K562 (cell line): Measurements from ENCODE around the gene SLC7A8. TPM values are rescaled to one million over a fixed set of nuclear protein-coding genes. Genes with fewer than 3 reads are reported as not detected.
A peak's percentile ranks its signal among the peaks of the same experiment; 100 is the strongest.

Source experiments
- ADNP ChIP-seq: fragments of 200-800 bp; sonication (Bioruptor generic); IDR thresholded peaks from 2 replicates; pipeline ENCODE4 v1.6.1; 2016; ENCODE audit warnings: missing genetic modification characterization, missing compliant biosample characterization
- ATF7 ChIP-seq: fragments of 450-650 bp; IDR thresholded peaks from 2 replicates; pipeline ENCODE4 v1.7.1; 2014; ENCODE audit warnings: mild to moderate bottlenecking, moderate library complexity
- BCOR ChIP-seq: fragments of 450-650 bp; IDR thresholded peaks from 2 replicates; pipeline ENCODE4 v1.6.1; 2016
- JUND ChIP-seq, 2 experiments: IDR thresholded peaks; 2 replicates in 1 of 2; 3 replicates in 1 of 2; pipeline ENCODE4 v1.6.1; 2011; ENCODE audit warnings: borderline replicate concordance in 2 of 2, low read depth in 2 of 2, low read length in 2 of 2, improper control_type of control experiment in 1 of 2, missing biosample characterization in 1 of 2, missing genetic modification characterization in 1 of 2, missing genetic modification reagents in 1 of 2
- NR3C1 ChIP-seq: sonication (generic); formaldehyde crosslinking; IDR thresholded peaks from 2 replicates; pipeline ENCODE4 v1.8.1; 2022; ENCODE audit warnings: missing genetic modification reagents
- SMAD4 ChIP-seq: fragments of 250-450 bp; sonication (Bioruptor Pico); conservative IDR thresholded peaks from 2 replicates; pipeline ENCODE4 v1.8.0; 2021; ENCODE audit warnings: inconsistent platforms, mild to moderate bottlenecking, moderate library complexity
- TAL1 ChIP-seq: fragments of 450-650 bp; IDR thresholded peaks from 2 replicates; pipeline ENCODE4 v1.6.1; 2016; ENCODE audit warnings: mild to moderate bottlenecking
- ZNF134 ChIP-seq: fragments of 250-450 bp; sonication (Bioruptor Pico); conservative IDR thresholded peaks from 2 replicates; pipeline ENCODE4 v1.4.0; 2020
- ZNF23 ChIP-seq: fragments of 250-450 bp; sonication (Bioruptor Pico); IDR thresholded peaks from 2 replicates; pipeline ENCODE4 v1.4.0; 2020; ENCODE audit warnings: mild to moderate bottlenecking
- ZNF76 ChIP-seq: fragments of 250-450 bp; sonication (Bioruptor Pico); IDR thresholded peaks from 2 replicates; pipeline ENCODE4 v1.4.0; 2020; ENCODE audit warnings: mild to moderate bottlenecking, moderate library complexity, borderline replicate concordance
- ZNF780A ChIP-seq: fragments of 250-450 bp; sonication (Bioruptor Pico); IDR thresholded peaks from 2 replicates; pipeline ENCODE4 v1.5.0; 2021; ENCODE audit warnings: mild to moderate bottlenecking
- ZSCAN32 ChIP-seq: fragments of 450-650 bp; formaldehyde crosslinking; IDR thresholded peaks from 2 replicates; pipeline ENCODE4 v1.4.0; 2020; ENCODE audit warnings: mild to moderate bottlenecking, moderate library complexity
- polyA plus RNA-seq, 8 experiments: library from polyadenylated mRNA; depleted of rRNA in 4 of 8; stranded (reverse) in 5 of 8; unstranded in 3 of 8; fragments of >200 nt; fragmentation: Nextera tagmentation in 2 of 8; fragmentation: Illumina TruSeq in 1 of 8; extraction: Ambion mirVana in 2 of 8; extraction: Trizol in 1 of 8; gene quantifications; 2 replicates each; pipeline versions ENCODE4 v1.2.1 to v1.2.3, GENCODE V29; 2011 to 2014; ENCODE audit warnings: inconsistent platforms in 1 of 8, missing spikeins in 1 of 8
- total RNA-seq, 7 experiments: library from RNA; depleted of rRNA in 6 of 7; stranded (reverse); fragments of >200 nt in 6 of 7; fragmentation: Illumina TruSeq in 2 of 7; extraction: Trizol in 2 of 7; gene quantifications; 2 replicates each; pipeline versions ENCODE4 v1.2.1 to v1.2.3, GENCODE V29; 2011 to 2021; ENCODE audit warnings: low replicate concordance in 1 of 7
- TF ChIP-seq, protein P1 (sequence below), 2 experiments: fragments of 150-350 bp in 1 of 2; IDR thresholded peaks; 2 replicates each; pipeline ENCODE4 v1.6.1; 2012 to 2016; ENCODE audit warnings: low read depth in 2 of 2, low read length in 2 of 2, mild to moderate bottlenecking in 1 of 2, moderate library complexity in 1 of 2
- TF ChIP-seq, protein P2 (sequence below), 2 experiments: fragments of 450-650 bp; IDR thresholded peaks; 2 replicates each; pipeline ENCODE4 v1.6.1; 2016; ENCODE audit warnings: mild to moderate bottlenecking in 2 of 2, borderline replicate concordance in 1 of 2, low read depth in 1 of 2, moderate library complexity in 1 of 2
- TF ChIP-seq, protein P3 (sequence below): fragments of 250-450 bp; sonication (Bioruptor Pico); IDR thresholded peaks from 2 replicates; pipeline ENCODE4 v1.8.0; 2022; ENCODE audit warnings: moderate library complexity, mild to moderate bottlenecking, inconsistent platforms

SLC7A8 gene
- total and polyA plus RNA-seq, 9 of the 15 experiments (the other 6 are each of a cell fraction or from before 2014, with no cell fraction given) = 2.0 to 33.0 (median 6.0) TPM

DNA sequence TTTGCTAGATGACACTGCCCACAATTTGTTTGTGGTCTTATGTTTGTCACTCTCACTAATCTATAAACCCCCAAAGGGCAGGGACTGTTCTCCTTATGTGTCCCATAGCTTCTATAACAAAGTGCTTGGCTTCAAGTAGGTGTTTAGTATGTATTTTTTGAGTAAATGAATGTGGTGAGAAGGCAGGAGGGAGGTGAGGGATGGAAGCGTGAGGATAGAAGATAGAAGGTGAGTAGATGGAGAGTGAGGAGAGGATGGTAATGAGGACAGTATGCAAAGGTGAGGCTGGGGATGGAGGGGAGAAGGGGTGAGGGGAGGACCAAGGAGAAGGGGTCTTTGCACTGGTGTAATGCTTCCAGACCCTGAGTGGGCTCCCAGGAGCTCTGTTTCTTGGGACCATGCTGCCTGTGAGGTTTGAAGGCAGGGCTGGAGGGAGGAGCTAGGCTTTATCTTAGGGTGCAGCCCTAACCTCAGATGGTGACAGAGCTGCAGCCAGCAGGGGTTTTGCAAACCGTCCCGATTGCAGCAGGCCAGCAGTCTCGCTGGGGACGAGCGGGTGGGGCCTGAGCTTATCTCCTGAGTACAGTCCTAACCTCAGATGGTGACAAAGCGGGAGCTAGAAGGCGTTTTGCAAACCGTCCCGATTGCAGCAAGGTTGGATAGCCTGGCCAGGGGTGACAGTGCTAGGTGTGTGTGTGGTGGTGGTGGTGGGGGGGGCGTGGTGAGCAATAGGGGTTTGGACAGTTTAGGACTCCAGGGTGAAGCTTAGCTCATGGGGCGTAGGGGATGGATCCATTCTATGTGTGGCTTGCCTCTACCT, 70.9 kb downstream of the SLC7A8 start (continued):
- TF ChIP-seq ADNP (tag) (no peak), ZNF780A (no peak), ZNF23 (no peak), JUND (IDR thresholded peaks at IDR 0.05; ENCODE audit: borderline replicate concordance, low read depth, low read length) (peak; percentile 88), JUND (tag; IDR thresholded peaks at IDR 0.05; ENCODE audit: borderline replicate concordance, low read depth, low read length) (peak; percentile 80; the same call in 1 of the 3 replicates), NR3C1 (CRISPR knock-in tag) (no peak), ZNF134 (CRISPR knock-in tag) (0 out of 2 replicates have a peak, but pooled peaks have one; percentile 38), ZNF76 (CRISPR knock-in tag) (no peak), ZSCAN32 (CRISPR knock-in tag) (no peak), SMAD4 (peak; percentile 96), BCOR (peak; percentile 86), TAL1 (peak; percentile 98), ATF7 (peak; percentile 88)
- TF ChIP-seq, protein P1, sequence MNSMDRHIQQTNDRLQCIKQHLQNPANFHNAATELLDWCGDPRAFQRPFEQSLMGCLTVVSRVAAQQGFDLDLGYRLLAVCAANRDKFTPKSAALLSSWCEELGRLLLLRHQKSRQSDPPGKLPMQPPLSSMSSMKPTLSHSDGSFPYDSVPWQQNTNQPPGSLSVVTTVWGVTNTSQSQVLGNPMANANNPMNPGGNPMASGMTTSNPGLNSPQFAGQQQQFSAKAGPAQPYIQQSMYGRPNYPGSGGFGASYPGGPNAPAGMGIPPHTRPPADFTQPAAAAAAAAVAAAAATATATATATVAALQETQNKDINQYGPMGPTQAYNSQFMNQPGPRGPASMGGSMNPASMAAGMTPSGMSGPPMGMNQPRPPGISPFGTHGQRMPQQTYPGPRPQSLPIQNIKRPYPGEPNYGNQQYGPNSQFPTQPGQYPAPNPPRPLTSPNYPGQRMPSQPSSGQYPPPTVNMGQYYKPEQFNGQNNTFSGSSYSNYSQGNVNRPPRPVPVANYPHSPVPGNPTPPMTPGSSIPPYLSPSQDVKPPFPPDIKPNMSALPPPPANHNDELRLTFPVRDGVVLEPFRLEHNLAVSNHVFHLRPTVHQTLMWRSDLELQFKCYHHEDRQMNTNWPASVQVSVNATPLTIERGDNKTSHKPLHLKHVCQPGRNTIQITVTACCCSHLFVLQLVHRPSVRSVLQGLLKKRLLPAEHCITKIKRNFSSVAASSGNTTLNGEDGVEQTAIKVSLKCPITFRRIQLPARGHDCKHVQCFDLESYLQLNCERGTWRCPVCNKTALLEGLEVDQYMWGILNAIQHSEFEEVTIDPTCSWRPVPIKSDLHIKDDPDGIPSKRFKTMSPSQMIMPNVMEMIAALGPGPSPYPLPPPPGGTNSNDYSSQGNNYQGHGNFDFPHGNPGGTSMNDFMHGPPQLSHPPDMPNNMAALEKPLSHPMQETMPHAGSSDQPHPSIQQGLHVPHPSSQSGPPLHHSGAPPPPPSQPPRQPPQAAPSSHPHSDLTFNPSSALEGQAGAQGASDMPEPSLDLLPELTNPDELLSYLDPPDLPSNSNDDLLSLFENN (IDR thresholded peaks at IDR 0.05; ENCODE audit: low read depth in 2 of 2, low read length in 2 of 2) = peak in 1 of 2 experiments; percentile 96; a peak in 2 of 4 replicates
- TF ChIP-seq, protein P2, sequence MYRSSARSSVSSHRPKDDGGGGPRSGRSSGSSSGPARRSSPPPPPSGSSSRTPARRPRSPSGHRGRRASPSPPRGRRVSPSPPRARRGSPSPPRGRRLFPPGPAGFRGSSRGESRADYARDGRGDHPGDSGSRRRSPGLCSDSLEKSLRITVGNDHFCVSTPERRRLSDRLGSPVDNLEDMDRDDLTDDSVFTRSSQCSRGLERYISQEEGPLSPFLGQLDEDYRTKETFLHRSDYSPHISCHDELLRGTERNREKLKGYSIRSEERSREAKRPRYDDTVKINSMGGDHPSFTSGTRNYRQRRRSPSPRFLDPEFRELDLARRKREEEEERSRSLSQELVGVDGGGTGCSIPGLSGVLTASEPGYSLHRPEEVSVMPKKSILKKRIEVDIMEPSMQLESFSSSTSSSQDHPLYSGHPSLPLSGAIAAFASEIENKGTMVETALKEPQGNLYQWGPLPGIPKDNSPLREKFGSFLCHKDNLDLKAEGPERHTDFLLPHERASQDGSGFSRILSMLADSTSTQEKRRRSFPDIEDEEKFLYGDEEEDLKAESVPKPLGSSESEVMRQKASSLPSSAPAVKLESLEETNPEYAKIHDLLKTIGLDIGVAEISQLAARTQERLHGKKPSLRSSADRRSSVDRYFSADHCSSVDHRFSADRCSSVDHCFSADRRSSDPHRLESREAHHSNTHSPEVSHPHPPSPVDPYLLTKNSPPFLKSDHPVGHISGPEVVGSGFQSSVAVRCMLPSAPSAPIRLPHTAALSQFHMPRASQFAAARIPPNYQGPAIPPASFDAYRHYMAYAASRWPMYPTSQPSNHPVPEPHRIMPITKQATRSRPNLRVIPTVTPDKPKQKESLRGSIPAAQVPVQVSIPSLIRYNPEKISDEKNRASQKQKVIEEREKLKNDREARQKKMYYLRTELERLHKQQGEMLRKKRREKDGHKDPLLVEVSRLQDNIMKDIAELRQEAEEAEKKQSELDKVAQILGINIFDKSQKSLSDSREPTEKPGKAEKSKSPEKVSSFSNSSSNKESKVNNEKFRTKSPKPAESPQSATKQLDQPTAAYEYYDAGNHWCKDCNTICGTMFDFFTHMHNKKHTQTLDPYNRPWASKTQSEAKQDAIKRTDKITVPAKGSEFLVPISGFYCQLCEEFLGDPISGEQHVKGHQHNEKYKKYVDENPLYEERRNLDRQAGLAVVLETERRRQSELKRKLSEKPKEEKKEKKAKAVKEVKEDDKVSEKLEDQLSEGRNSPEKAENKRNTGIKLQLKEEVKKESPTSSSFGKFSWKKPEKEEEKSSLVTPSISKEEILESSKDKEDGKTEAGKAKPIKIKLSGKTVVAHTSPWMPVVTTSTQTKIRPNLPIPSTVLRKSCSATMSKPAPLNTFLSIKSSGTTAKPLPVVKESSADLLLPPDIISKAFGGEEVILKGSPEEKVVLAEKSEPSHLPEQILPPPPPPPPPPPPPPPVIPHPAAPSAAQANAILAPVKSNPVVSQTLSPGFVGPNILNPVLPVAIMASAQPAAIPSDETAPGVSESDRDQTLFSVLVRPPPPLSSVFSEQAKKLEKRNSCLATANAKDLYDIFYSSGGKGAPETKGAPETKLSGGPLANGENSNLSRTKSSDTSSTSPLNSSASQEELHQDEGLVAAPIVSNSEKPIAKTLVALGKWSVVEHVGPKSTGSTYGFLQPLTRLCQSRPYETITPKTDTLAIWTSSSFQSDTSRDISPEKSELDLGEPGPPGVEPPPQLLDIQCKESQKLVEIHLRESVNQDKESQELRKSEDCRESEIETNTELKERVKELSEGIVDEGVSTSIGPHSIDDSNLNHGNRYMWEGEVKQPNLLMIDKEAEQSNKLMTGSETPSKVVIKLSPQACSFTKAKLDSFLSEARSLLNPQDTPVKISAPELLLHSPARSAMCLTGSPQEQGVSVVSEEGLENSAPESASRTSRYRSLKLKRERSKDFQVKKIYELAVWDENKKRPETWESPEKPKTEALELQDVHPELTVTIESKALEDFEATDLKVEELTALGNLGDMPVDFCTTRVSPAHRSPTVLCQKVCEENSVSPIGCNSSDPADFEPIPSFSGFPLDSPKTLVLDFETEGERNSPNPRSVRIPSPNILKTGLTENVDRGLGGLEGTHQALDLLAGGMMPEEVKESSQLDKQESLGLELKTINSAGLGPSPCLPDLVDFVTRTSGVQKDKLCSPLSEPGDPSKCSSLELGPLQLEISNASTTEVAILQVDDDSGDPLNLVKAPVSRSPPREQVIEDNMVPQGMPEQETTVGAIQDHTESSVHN (IDR thresholded peaks at IDR 0.05; ENCODE audit: borderline replicate concordance in 1 of 2, low read depth in 1 of 2) = peak in 1 of 2 experiments; percentile 66; a peak in 1 of 4 replicates
- TF ChIP-seq, protein P3, sequence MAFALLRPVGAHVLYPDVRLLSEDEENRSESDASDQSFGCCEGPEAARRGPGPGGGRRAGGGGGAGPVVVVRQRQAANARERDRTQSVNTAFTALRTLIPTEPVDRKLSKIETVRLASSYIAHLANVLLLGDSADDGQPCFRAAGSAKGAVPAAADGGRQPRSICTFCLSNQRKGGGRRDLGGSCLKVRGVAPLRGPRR (CRISPR knock-in tag) = no peak
